ENCODE measurements around the gene AATF. TPM values are rescaled to one million over a fixed set of nuclear protein-coding genes. Genes with fewer than 3 reads are reported as not detected.
A peak's percentile ranks its signal among the peaks of the same experiment; 100 is the strongest.

AATF gene
- total RNA-seq, 4 donors from 2014 or later: 16.5 to 54.2 (median 26.9) TPM

GRCh38 chr17:36941265-36942010 is 7.3 kb upstream of the AATF start:
- WGBS, 2 donors (ENCODE audit: low coverage in 1 of 2): 26 to 30% methylated on average over 7 to 17 of the region's 17 CpGs
- H3K4me1 ChIP-seq: peaks cover 23 to 34% (median 31%) of the 10 kb centered on the region in 4 donors
- no peak overlapping the region for H3K4me3 ChIP-seq
- TF ChIP-seq CTCF (IDR thresholded peaks at IDR 0.05) (no peak), POLR2A (IDR thresholded peaks at IDR 0.05) (no peak), EP300 (IDR thresholded peaks at IDR 0.05; ENCODE audit: low read depth) (no peak), POLR2AphosphoS5 (IDR thresholded peaks at IDR 0.05) (no peak)
- no peak for DNase-seq
- H3K36me3 ChIP-seq: no peaks in the 10 kb centered on the region
- no peaks in the 10 kb centered on the region for H3K9me3 ChIP-seq
- no peak overlapping the region for H3K27ac ChIP-seq
- intact Hi-C loops (cut with DNase I; ENCODE audit: low total_unique reads): no loop called here
- in situ Hi-C loops (cut with MboI; ENCODE audit: low pct_ligation_motif_present in 1 of 4, low pct_unique_long_range_greater_than_20kb in 1 of 4, low sequenced_read_pairs in 3 of 4): no loop called here
- peaks cover 100% of the 10 kb centered on the region for H3K27me3 ChIP-seq

- H3K36me3 ChIP-seq: no peaks in the 10 kb centered on the region
- no peak for DNase-seq
- peak overlapping the region in 1 of 4 donors; percentile 23 for H3K4me3 ChIP-seq
- H3K27me3 ChIP-seq: peaks cover 100% of the 10 kb centered on the region
- no peak overlapping the region for H3K27ac ChIP-seq
- in situ Hi-C loops (cut with MboI; ENCODE audit: low pct_ligation_motif_present in 1 of 4, low pct_unique_long_range_greater_than_20kb in 1 of 4, low sequenced_read_pairs in 3 of 4): no loop called here
- intact Hi-C loops (cut with DNase I; ENCODE audit: low total_unique reads): no loop called here
- H3K9me3 ChIP-seq: no peaks in the 10 kb centered on the region
- TF ChIP-seq POLR2A (IDR thresholded peaks at IDR 0.05) (no peak), CTCF (IDR thresholded peaks at IDR 0.05) (no peak), EP300 (IDR thresholded peaks at IDR 0.05; ENCODE audit: low read depth) (no peak), POLR2AphosphoS5 (IDR thresholded peaks at IDR 0.05) (no peak)
- 13 to 20% methylated on average over 1 to 55 of the region's 57 CpGs for WGBS, 2 donors (ENCODE audit: low coverage in 1 of 2)
- peaks cover 16 to 27% (median 24%) of the 10 kb centered on the region in 4 donors for H3K4me1 ChIP-seq
Measured at GRCh38 chr17:36942019-36942599, 6.6 kb upstream of the AATF start.

DNA sequence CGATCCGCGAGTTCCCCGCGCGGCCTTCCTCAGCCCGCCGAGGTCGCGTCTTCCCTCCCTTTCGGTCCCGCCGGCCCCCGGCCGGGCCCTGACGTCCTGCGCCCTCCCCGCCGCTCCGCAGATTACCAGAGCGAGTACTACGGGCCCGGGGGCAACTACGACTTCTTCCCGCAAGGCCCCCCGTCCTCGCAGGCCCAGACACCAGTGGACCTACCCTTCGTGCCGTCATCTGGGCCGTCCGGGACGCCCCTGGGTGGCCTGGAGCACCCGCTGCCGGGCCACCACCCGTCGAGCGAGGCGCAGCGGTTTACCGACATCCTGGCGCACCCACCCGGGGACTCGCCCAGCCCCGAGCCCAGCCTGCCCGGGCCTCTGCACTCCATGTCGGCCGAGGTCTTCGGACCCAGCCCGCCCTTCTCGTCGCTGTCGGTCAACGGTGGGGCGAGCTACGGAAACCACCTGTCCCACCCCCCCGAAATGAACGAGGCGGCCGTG is 6.1 kb upstream of the AATF start:
- Histone ChIP-seq H3K4me3 (peak overlapping the region in 1 of 4 donors; percentile 23), H3K36me3 (no peaks in the 10 kb centered on the region)
- in situ Hi-C loops (cut with MboI; ENCODE audit: low pct_ligation_motif_present in 1 of 4, low pct_unique_long_range_greater_than_20kb in 1 of 4, low sequenced_read_pairs in 3 of 4): no loop called here

More for the DNA sequence above, 6.1 kb upstream of the AATF start:
- peaks cover 100% of the 10 kb centered on the region for H3K27me3 ChIP-seq
- TF ChIP-seq EP300 (IDR thresholded peaks at IDR 0.05; ENCODE audit: low read depth): no peak
- no peak for TF ChIP-seq CTCF (IDR thresholded peaks at IDR 0.05)
- no peak for TF ChIP-seq POLR2A (IDR thresholded peaks at IDR 0.05)
- no peak for TF ChIP-seq POLR2AphosphoS5 (IDR thresholded peaks at IDR 0.05)
- H3K9me3 ChIP-seq: no peaks in the 10 kb centered on the region
- intact Hi-C loops (cut with DNase I; ENCODE audit: low total_unique reads): no loop called here
- 0 to 24% methylated on average over 2 to 59 of the region's 59 CpGs for WGBS, 2 donors (ENCODE audit: low coverage in 1 of 2)
- peaks cover 11 to 22% (median 19%) of the 10 kb centered on the region in 4 donors for H3K4me1 ChIP-seq
- H3K27ac ChIP-seq: no peak overlapping the region
- no peak for DNase-seq

Data from transverse colon (tissue), 4 donors.